NOMO-1 treated with dmso at 0.1 percent for 144 hours (cell line): ENCODE measurements around the gene OR2Z1.

Experiments
- DNase-seq: peaks from one replicate; lab custom pipeline; 2025; ENCODE audit not compliant: unreplicated experiment; lab: John Stamatoyannopoulos, UW

Gene OR2Z1

GRCh38 chr19:8721334-8721733, at the start of gene OR2Z1:
Gene OR2Z1 (plus strand): TSS chr19:8721634. CDS start chr19:8731029, 9,395 bp downstream.
- DNase-seq = no peak

- DNase-seq = no peak
Observed at GRCh38 chr19:8673276-8673891, 48.0 kb upstream of the OR2Z1 start.

- no peak for DNase-seq
Observed at GRCh38 chr19:8675066-8675465, 46.4 kb upstream of the OR2Z1 start.

GRCh38 chr19:8678244-8678807, 43.1 kb upstream of the OR2Z1 start:
- no peak for DNase-seq

- DNase-seq = no peak
Observed at GRCh38 chr19:8680676-8681344, 40.6 kb upstream of the OR2Z1 start.

- DNase-seq = no peak
Observed at GRCh38 chr19:8681345-8682029, 39.9 kb upstream of the OR2Z1 start.

GRCh38 chr19:8682472-8682871, 39.0 kb upstream of the OR2Z1 start:
- no peak for DNase-seq

- DNase-seq = no peak
Observed at GRCh38 chr19:8682931-8683330, 38.5 kb upstream of the OR2Z1 start.

GRCh38 chr19:8684001-8684902, 37.2 kb upstream of the OR2Z1 start:
- DNase-seq = no peak

GRCh38 chr19:8686549-8686948, 34.9 kb upstream of the OR2Z1 start:
- DNase-seq = no peak

GRCh38 chr19:8688930-8689329, 32.5 kb upstream of the OR2Z1 start:
- no peak for DNase-seq

GRCh38 chr19:8690753-8691539, 30.5 kb upstream of the OR2Z1 start:
- no peak for DNase-seq

- no peak for DNase-seq
Observed at GRCh38 chr19:8695501-8695900, 25.9 kb upstream of the OR2Z1 start.

GRCh38 chr19:8695911-8696310, 25.5 kb upstream of the OR2Z1 start:
- DNase-seq = no peak

GRCh38 chr19:8696993-8697392, 24.4 kb upstream of the OR2Z1 start:
- DNase-seq = no peak

- no peak for DNase-seq
Observed at GRCh38 chr19:8697671-8698432, 23.6 kb upstream of the OR2Z1 start.

- DNase-seq = no peak
Observed at GRCh38 chr19:8698433-8699063, 22.9 kb upstream of the OR2Z1 start, which contains the start of gene ACTL9. Gene ACTL9 (minus strand): TSS chr19:8698795. CDS start chr19:8698701, 94 bp downstream.

- no peak for DNase-seq
Observed at GRCh38 chr19:8699908-8700307, 21.5 kb upstream of the OR2Z1 start.

GRCh38 chr19:8700956-8701355, 20.5 kb upstream of the OR2Z1 start:
- no peak for DNase-seq
